Esophagus squamous epithelium (tissue), 4 donors: ENCODE results near the gene ATAD1.

ENCODE experiments used
- POLR2A ChIP-seq, 4 donors: fragments of 450-650 bp; IDR thresholded peaks; one replicate each; pipeline ENCODE4 v1.6.1; 2017; ENCODE audit warnings: antibody characterized with exemption in 4 of 4, mild to moderate bottlenecking in 4 of 4, moderate library complexity in 3 of 4
- TF ChIP-seq, protein P1 (sequence below), 6 experiments: fragments of 450-650 bp in 4 of 6; fragments of 200-600 bp in 2 of 6; sonication (generic) in 2 of 6; IDR thresholded peaks; one replicate each; pipeline ENCODE4 v1.5.1; 2016 to 2019; ENCODE audit warnings: antibody characterized with exemption in 6 of 6, mild to moderate bottlenecking in 4 of 6, moderate library complexity in 4 of 6

DNA sequence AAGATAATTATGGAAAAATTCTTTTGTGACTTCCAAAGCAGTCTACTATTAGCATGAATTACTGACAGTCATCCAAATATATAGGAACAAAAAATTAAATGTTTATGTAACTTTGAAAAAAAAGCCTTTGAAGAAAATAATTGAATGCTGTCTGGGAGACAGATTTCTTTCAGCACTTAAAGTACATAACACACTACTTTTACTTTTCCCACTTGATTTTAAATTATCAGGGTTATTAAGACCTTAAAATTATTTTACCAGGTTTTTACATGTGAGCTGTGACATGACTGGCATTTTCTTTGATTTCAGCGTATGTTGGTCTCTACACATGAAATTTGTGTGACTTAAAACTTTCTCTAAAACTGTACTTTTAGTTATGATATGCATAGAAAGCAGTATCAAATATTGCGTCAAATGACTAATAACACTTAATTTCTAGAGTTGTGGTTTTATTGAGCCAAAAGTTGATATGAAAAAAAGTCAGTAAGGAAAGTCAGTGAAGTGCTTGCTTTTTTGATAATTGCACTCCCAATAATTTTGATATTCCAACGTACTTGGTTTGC lies 48.5 kb upstream of the ATAD1 start:
- TF ChIP-seq, protein P1, sequence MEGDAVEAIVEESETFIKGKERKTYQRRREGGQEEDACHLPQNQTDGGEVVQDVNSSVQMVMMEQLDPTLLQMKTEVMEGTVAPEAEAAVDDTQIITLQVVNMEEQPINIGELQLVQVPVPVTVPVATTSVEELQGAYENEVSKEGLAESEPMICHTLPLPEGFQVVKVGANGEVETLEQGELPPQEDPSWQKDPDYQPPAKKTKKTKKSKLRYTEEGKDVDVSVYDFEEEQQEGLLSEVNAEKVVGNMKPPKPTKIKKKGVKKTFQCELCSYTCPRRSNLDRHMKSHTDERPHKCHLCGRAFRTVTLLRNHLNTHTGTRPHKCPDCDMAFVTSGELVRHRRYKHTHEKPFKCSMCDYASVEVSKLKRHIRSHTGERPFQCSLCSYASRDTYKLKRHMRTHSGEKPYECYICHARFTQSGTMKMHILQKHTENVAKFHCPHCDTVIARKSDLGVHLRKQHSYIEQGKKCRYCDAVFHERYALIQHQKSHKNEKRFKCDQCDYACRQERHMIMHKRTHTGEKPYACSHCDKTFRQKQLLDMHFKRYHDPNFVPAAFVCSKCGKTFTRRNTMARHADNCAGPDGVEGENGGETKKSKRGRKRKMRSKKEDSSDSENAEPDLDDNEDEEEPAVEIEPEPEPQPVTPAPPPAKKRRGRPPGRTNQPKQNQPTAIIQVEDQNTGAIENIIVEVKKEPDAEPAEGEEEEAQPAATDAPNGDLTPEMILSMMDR (IDR thresholded peaks at IDR 0.05), result no peak
- no peak for TF ChIP-seq POLR2A (IDR thresholded peaks at IDR 0.05)
